ENCODE measurements around the gene C1QTNF4. TPM values are rescaled to one million over a fixed set of nuclear protein-coding genes. Genes with fewer than 3 reads are reported as not detected.

The C1QTNF4 gene
- polyA plus RNA-seq, 12 donors = 4.1 to 12.7 (median 7.0) TPM; not detected in 2

Other genes starting within 250 kb of the C1QTNF4 start
- gene MYBPC3, start 241.7 kb downstream of the C1QTNF4 start, polyA plus RNA-seq (ENCODE audit: insufficient read length in 12 of 12) = 1 to 10 TPM in 2 of 12 donors, under 1 TPM in 8, not detected in 2; 0.13 to 1.1 (median 0.60) TPM
- gene SPI1, start 215.9 kb downstream of the C1QTNF4 start, polyA plus RNA-seq (ENCODE audit: insufficient read length in 12 of 12) = 10 to 100 TPM in 2 of 12 donors, 1 to 10 TPM in 9, not detected in 1; 3.7 to 17.6 (median 4.6) TPM
- gene SLC39A13, start 185.8 kb downstream of the C1QTNF4 start, polyA plus RNA-seq (ENCODE audit: insufficient read length in 12 of 12) = 10 to 100 TPM in 11 of 12 donors, not detected in 1; 28.2 to 65.2 (median 31.6) TPM
- gene PSMC3, start 168.0 kb downstream of the C1QTNF4 start, polyA plus RNA-seq (ENCODE audit: insufficient read length in 12 of 12) = 100 to 1,000 TPM in 11 of 12 donors, not detected in 1; 114 to 200 (median 127) TPM
- gene RAPSN, start 145.3 kb downstream of the C1QTNF4 start, polyA plus RNA-seq (ENCODE audit: insufficient read length in 12 of 12) = 100 to 1,000 TPM in 2 of 12 donors, 10 to 100 TPM in 9, not detected in 1; 33.9 to 108 (median 76.9) TPM
- 100 to 1,000 TPM in 1 of 12 donors, 10 to 100 TPM in 11; 58.2 to 126 (median 79.2) TPM for gene CELF1, start 41.3 kb downstream of the C1QTNF4 start, polyA plus RNA-seq (ENCODE audit: insufficient read length in 12 of 12)
- gene PTPMT1, start 28.8 kb downstream of the C1QTNF4 start, polyA plus RNA-seq (ENCODE audit: insufficient read length in 12 of 12) = 10 to 100 TPM in 11 of 12 donors, not detected in 1; 20.6 to 33.9 (median 25.0) TPM
- gene KBTBD4, start 15.4 kb downstream of the C1QTNF4 start, polyA plus RNA-seq (ENCODE audit: insufficient read length in 12 of 12) = 10 to 100 TPM in 11 of 12 donors, not detected in 1; 10.9 to 14.7 (median 12.7) TPM
- gene NDUFS3, start 15.3 kb downstream of the C1QTNF4 start, polyA plus RNA-seq (ENCODE audit: insufficient read length in 12 of 12) = 100 to 1,000 TPM in 4 of 12 donors, 10 to 100 TPM in 7, not detected in 1; 65.9 to 122 (median 94.5) TPM
- gene FAM180B, start 7.7 kb downstream of the C1QTNF4 start, polyA plus RNA-seq (ENCODE audit: insufficient read length in 12 of 12) = 1 to 10 TPM in 10 of 12 donors, not detected in 2; 2.2 to 4.2 (median 3.1) TPM
- 10 to 100 TPM in 11 of 12 donors, not detected in 1; 40.1 to 81.5 (median 76.6) TPM for gene MTCH2, start 48.1 kb upstream of the C1QTNF4 start, polyA plus RNA-seq (ENCODE audit: insufficient read length in 12 of 12)
- gene AGBL2, start 121.0 kb upstream of the C1QTNF4 start, polyA plus RNA-seq (ENCODE audit: insufficient read length in 12 of 12) = 1 to 10 TPM in 3 of 12 donors, under 1 TPM in 7, not detected in 2; 0.54 to 3.5 (median 0.88) TPM
- 100 to 1,000 TPM in 5 of 12 donors, 10 to 100 TPM in 6, not detected in 1; 65.3 to 184 (median 99.8) TPM for gene FNBP4, start 172.9 kb upstream of the C1QTNF4 start, polyA plus RNA-seq (ENCODE audit: insufficient read length in 12 of 12)

All from muscle of arm (tissue), 12 donors.